GM23248 (cell line): ENCODE results near the gene SPTLC1.

ENCODE experiments used
- EZH2 ChIP-seq: fragments of 200-600 bp; sonication (generic); IDR thresholded peaks from 2 replicates; pipeline ENCODE4 v1.6.1; 2018; ENCODE audit warnings: antibody characterized with exemption, mild to moderate bottlenecking; ENCODE audit not compliant: insufficient read depth, poor library complexity, severe bottlenecking
- EZH2phosphoT487 ChIP-seq: fragments of 200-600 bp; sonication (generic); IDR thresholded peaks from 2 replicates; pipeline ENCODE4 v1.6.1; 2018; ENCODE audit warnings: antibody characterized with exemption, moderate library complexity, mild to moderate bottlenecking, low read depth; ENCODE audit not compliant: insufficient read depth

DNA sequence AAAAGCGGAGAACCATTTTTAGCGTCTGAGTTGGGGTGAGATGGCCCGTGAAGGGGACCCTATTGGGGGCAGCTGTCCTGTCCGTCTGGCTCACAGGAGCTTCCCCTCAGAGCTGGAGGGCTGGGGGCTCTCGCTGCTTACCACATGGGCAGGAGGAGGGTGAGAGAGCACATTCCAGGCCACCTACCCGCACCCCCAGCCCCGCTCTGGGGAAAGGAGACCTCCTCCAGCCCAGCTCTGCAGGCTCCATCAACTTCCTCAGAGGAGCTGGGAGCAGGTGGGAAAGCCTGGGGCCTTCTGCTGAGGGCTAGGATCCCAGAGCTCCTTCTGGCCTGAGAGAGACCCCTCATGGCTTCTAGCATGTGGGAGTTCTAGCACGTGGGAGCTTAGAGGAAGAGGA lies 27.1 kb upstream of the SPTLC1 start:
- no peak for TF ChIP-seq EZH2
- no peak for TF ChIP-seq EZH2phosphoT487
